GM10266 (cell line): ENCODE data around the gene RAB4A.
A peak's percentile ranks its signal among the peaks of the same experiment; 100 is the strongest.

ENCODE experiments used
- DNase-seq: peaks from one replicate; pipeline ENCODE4 v3.0.0; 2012; ENCODE audit errors: extremely low spot score
- CTCF ChIP-seq: IDR thresholded peaks from 2 replicates; pipeline ENCODE4 v1.5.1; 2012; ENCODE audit warnings: mild to moderate bottlenecking, low read depth; ENCODE audit not compliant: control insufficient read depth, insufficient read depth; ENCODE audit errors: missing control alignments

The RAB4A gene

DNA sequence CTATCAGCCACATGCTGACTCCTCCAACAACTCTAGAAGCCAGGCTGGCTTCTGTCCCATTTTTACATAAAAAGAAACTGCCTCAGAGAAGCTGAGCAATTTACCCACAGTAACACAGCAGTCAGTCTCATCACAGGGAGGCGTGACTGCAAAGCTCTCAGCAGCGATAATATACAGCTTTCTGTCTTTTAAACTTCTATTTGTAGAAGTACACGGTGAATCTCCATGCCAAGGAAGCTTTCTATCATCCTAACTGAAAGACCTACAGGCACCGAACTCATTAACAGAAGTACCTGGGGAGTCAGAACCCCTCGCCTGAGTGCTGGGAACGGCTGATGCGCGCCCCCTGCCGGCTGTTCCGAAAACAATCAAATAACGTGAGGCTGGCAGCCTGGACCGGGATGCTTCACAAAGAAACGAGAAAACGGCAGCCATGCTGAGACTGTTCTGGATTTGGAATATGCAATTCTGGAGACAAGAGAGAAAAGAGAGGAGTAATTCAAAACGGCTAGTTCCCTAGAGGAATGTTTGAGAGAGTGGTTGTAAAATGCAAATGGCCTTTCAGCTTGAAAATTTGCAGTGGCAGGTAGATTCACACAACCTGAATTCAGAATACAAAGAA, 43.5 kb upstream of the RAB4A start:
- TF ChIP-seq CTCF: peak; percentile 86
- DNase-seq: peak; percentile 64

DNA sequence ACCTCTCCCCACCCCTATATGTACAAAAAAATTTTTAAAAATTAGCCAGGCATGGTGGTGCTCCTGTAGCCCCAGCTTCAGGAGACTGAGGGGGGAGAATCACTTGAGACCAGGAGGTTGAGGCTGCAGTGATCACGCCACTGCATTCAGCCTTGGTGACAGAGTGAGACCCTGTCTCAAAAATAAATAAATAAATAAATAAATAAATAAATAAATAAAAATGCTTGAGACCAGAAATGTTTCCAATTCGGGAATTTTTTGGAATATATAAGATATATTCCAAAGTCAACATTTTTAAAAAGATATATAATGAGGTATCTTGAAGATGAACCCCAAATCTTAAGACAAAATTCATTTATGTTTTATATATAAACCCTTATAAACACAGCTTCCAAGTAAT, 42.4 kb upstream of the RAB4A start:
- no peak for DNase-seq

GRCh38 chr1:229229137-229229720, 41.7 kb upstream of the RAB4A start:
- no peak for TF ChIP-seq CTCF

More for the DNA sequence above, 42.4 kb upstream of the RAB4A start:
- TF ChIP-seq CTCF: no peak

DNA sequence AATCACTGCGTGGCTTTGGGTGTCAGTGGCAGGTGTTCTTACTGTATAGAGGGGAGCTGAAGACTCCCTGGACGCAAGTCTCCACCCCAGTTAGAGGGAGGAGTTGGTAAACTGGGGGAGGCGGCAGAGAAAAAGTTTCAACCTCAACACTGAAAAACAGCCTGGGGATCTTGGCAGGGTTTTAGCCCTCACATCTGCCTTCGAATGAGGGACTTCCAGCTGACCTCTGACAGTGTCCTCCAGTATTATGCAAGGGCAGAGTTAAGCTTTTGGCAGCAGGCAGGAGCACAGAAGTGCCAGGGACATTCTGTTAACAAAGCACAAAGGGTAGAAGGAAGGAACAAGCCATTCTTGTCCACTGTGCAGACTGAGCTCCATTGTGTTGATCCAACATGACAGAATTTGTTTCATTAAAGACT, 41.2 kb upstream of the RAB4A start:
- TF ChIP-seq CTCF: no peak
- no peak for DNase-seq

More at GRCh38 chr1:229229137-229229720, 41.7 kb upstream of the RAB4A start:
- DNase-seq: no peak

GRCh38 chr1:229230140-229230892, 40.6 kb upstream of the RAB4A start:
- TF ChIP-seq CTCF: no peak
- no peak for DNase-seq

GRCh38 chr1:229230893-229231753, 39.8 kb upstream of the RAB4A start:
- DNase-seq: no peak
- no peak for TF ChIP-seq CTCF
